Activated CD4-positive, alpha-beta T cell treated with anti-CD3 and anti-CD28 coated beads for 36 hours (primary cell): Measurements from ENCODE around the gene IP6K3. TPM values are rescaled to one million over a fixed set of nuclear protein-coding genes. Genes with fewer than 3 reads are reported as not detected.

Experiments used
- ATAC-seq: fragments of 200-7000 bp; cut with Tn5 transposase; one replicate; pipeline ENCODE4 v1.10.0; 2021; ENCODE audit warnings: mild to moderate bottlenecking, moderate library complexity
- CTCF ChIA-PET: fragments of 350-600 bp; sonication (Branson Sonifier 250); formaldehyde crosslinking; loops from one replicate; lab custom pipeline; 2021; ENCODE audit warnings: antibody characterized with exemption; lab: Charles Lee
- POLR2A ChIA-PET: fragments of 350-600 bp; sonication (Branson Sonifier 250); formaldehyde crosslinking; loops from one replicate; lab custom pipeline; 2021; ENCODE audit warnings: antibody characterized with exemption, inconsistent platforms; lab: Charles Lee
- DNase-seq: peaks from one replicate; pipeline ENCODE4 v3.0.0-alpha.2; 2020
- H3K27ac Mint-ChIP-seq: one replicate; pipeline ENCODE4 v1.8.0; 2021; ENCODE audit warnings: mixed read lengths
- H3K27me3 Mint-ChIP-seq: one replicate; pipeline ENCODE4 v1.8.0; 2021; ENCODE audit warnings: mixed read lengths
- H3K36me3 Mint-ChIP-seq: one replicate; pipeline ENCODE4 v1.8.0; 2021; ENCODE audit warnings: low read depth, mixed read lengths
- H3K4me1 Mint-ChIP-seq: one replicate; pipeline ENCODE4 v1.8.0; 2021; ENCODE audit warnings: mixed read lengths
- H3K4me3 Mint-ChIP-seq: one replicate; pipeline ENCODE4 v1.8.0; 2021; ENCODE audit warnings: mild to moderate bottlenecking, moderate library complexity, mixed read lengths
- H3K9me3 Mint-ChIP-seq: one replicate; pipeline ENCODE4 v1.8.0; 2021; ENCODE audit warnings: low read depth, mixed read lengths
- intact Hi-C, 2 experiments: fragments of 100-400 bp; cut with DNase I in 1 of 2; cut with micrococcal nuclease in 1 of 2; formaldehyde crosslinking; loops; one replicate each; pipeline versions ENCODE4 v1.14.2 to v1.15.1; 2022 to 2024; cut with DNase I, micrococcal nuclease
- total RNA-seq, 2 experiments: library from RNA; stranded (reverse); gene quantifications; one replicate each; pipeline ENCODE4 v1.2.3, GENCODE V29; 2021

The IP6K3 gene
- total RNA-seq, 2 experiments from 2014 or later = not detected

DNA sequence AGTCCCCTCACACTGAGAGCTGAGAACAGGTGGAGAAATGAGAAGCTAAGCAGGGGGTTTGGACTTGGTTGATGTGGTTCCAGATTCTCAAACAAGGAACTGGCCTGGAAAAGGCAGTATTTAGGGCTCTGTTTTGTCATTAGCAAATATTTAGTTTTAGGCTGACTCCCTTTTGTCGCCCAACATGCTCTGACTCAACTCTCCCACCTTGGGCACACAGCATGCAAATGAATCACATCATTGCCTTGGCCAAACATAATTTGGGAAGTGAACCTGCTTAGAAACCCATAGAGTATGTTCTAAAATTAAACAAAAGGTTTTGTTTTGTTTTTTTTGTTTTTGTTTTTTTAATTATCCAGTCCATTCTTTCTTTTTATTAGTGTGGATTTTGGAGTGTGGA lies 25.7 kb downstream of the IP6K3 start:
- Mint-ChIP-seq H3K4me1 (peaks cover 17% of the 10 kb centered on the region), H3K9me3 (no peaks in the 10 kb centered on the region), H3K36me3 (no peaks in the 10 kb centered on the region), H3K27ac (no peak overlapping the region), H3K27me3 (no peaks in the 10 kb centered on the region), H3K4me3 (no peak overlapping the region)
- CTCF ChIA-PET = interaction anchor here (1.2 kb wide), 1 partner anchor 50 kb away, joined by 4 read pairs; no protein-coding TSS in a partner anchor
- no peak for DNase-seq
- intact Hi-C loops = no loop called here
- no peak for ATAC-seq
- POLR2A ChIA-PET = no interaction called here

DNA sequence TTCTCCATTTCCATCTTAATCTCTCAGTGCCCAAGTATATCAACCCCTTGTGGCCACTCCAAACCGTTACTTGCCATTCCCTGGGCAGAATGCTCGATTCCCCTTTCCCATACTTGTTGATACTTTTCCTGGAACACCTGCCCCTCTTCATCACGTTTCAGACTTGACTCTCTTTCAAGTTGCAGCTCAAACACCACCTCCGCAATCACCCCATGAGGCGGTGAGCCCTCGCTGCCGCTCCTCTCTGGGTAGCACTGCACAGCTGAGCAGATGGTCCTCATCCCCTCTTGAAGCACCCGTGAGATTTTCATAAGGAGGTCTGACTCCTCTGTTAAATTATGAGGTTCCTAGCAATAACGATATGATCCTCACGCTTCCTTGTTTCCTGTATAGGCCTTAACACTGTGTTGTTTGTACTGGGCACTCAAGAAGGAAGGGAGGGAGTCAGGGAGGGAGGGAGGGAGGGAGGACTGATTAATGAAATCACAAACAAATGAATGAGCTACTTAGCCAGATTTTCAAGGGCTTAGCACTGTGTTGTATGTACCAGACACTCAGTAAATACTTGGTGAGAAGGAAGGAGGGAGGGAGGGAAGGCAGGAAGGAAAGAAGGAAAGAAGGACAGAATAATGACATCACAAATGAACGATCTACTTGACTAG lies 27.2 kb downstream of the IP6K3 start:
- no peaks in the 10 kb centered on the region for H3K9me3 Mint-ChIP-seq
- ChIA-PET CTCF (interaction anchor here (0.6 to 0.8 kb wide), 2 partner anchors 8 to 19 kb away, joined by 3 read pairs; partner anchors contain the start of gene UQCC2), POLR2A (no interaction called here)
- ATAC-seq = no peak
- no peaks in the 10 kb centered on the region for H3K36me3 Mint-ChIP-seq
- no peak for DNase-seq
- intact Hi-C loops = no loop called here
- no peak overlapping the region for H3K27ac Mint-ChIP-seq
- no peaks in the 10 kb centered on the region for H3K27me3 Mint-ChIP-seq
- no peak overlapping the region for H3K4me3 Mint-ChIP-seq
- H3K4me1 Mint-ChIP-seq = peaks cover 11% of the 10 kb centered on the region

DNA sequence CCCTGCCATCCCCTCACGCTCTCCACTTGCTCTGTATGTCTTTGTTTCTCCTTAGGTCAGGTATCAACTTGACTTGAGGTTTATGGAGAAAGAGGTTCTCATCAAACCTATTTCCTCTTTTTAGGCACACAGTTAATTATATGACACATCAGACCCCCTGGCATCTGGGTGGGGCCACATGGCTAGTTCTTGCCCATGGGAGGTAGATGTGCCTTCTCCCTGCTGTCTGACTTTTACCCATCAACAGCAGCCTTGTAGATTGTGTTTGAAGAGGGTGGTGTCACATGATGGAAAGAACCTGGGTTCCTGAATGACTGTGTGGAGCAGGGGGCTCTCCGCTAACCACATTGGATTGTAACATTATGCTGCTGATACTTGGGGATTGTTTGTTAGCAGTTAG lies 28.0 kb downstream of the IP6K3 start:
- Mint-ChIP-seq H3K27ac (no peak overlapping the region), H3K36me3 (no peaks in the 10 kb centered on the region), H3K27me3 (no peaks in the 10 kb centered on the region), H3K4me1 (peaks cover 3% of the 10 kb centered on the region), H3K4me3 (no peak overlapping the region), H3K9me3 (no peaks in the 10 kb centered on the region)
- ChIA-PET POLR2A (no interaction called here), CTCF (no interaction called here)
- DNase-seq = no peak
- ATAC-seq = peak; percentile 36
- intact Hi-C loops = no loop called here

DNA sequence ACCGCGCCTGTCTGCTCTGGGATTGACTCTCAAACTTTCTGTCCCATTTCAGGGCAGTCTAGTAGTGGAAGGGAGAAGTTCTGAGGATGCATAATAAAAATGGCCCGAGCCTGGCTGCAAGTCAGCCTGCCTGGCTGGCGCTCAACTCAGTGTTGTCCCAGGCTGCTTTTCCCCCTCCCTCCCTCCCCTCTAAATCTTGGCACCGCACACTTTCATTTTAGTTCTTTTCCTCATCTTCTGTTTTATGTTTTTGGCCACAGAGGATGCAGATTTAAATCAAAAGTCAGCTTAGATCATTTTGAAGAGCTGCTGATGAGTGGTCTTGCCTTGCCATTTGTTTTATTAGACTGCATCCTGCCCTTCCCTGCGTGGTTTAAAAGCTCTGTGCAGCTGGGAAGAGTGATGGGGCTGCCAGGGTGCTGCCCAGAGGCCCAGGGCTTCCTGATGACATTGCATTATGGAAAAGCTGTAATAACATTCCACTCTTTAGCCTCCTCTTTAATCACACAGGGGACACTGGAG lies 28.7 kb downstream of the IP6K3 start:
- intact Hi-C loops = no loop called here
- Mint-ChIP-seq H3K27ac (no peak overlapping the region), H3K27me3 (no peaks in the 10 kb centered on the region), H3K4me3 (no peak overlapping the region), H3K4me1 (no peaks in the 10 kb centered on the region), H3K9me3 (no peaks in the 10 kb centered on the region), H3K36me3 (no peaks in the 10 kb centered on the region)
- DNase-seq = no peak
- ATAC-seq = no peak
- POLR2A ChIA-PET = no interaction called here
- CTCF ChIA-PET = no interaction called here

DNA sequence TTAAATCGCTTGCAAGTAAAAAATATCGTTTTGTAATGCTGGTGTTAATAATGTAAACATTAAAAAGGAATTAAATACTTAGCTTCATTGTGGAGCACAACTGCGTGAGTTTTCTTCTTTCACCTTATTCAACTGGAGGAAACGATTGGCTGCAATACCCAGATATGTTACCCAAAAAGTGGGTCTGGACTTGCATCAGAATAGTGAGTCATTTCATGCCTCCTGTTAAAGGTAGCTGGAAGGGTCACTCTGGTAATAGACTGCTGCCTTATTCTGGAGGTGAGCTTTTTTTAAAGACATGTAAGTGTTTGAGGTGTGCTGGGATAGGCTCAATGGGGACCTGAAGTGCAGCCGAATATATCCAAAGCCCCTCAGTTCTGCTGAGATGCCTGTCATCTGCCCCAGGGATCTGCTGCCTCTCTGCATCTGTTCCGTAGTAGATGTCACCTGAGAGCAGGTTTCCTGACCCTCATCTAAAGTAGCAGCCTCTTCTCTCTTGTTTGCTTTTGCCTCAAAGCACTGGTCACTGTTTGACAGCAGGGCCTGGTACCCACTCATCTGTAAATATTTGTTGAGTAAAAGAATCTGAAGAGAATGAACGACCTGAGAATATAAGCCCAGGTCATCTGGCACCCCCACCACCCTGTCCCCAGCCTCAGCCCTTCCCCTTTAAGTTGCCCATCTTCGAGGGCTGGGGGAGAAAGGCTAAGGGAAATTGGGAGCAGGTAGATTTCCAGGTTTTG lies 29.6 kb downstream of the IP6K3 start:
- POLR2A ChIA-PET = no interaction called here
- H3K4me3 Mint-ChIP-seq = no peak overlapping the region
- H3K27me3 Mint-ChIP-seq = no peaks in the 10 kb centered on the region
- H3K36me3 Mint-ChIP-seq = no peaks in the 10 kb centered on the region
- H3K4me1 Mint-ChIP-seq = peaks cover under 1% of the 10 kb centered on the region
- H3K27ac Mint-ChIP-seq = no peak overlapping the region
- no peak for ATAC-seq
- CTCF ChIA-PET = interaction anchor here (0.6 kb wide), 1 partner anchor 54 kb away, joined by 3 read pairs; no protein-coding TSS in a partner anchor
- H3K9me3 Mint-ChIP-seq = no peaks in the 10 kb centered on the region
- intact Hi-C loops = no loop called here
- no peak for DNase-seq

DNA sequence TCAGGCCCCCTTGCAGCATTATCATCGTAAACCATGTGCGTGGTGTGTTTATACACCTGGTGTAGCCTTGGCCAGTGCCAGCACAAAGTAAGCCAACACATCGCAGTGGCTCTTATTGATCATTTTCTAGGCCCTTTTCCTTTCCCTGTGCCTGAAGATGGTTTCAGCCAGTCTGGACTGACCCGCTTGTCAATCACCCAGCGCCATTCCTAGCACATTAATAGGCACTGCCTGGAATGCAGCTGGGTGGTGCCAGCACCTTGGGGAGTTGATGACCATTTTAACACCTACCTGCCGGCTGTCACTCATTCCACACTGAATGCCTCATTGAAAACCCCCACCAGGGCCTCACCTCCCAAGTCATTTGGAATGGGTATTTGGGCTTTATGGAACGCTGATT lies 30.3 kb downstream of the IP6K3 start:
- no peaks in the 10 kb centered on the region for H3K9me3 Mint-ChIP-seq
- H3K4me1 Mint-ChIP-seq = peaks cover 4% of the 10 kb centered on the region
- ATAC-seq (no peak), DNase-seq (no peak)
- ChIA-PET POLR2A (no interaction called here), CTCF (no interaction called here)
- H3K27ac Mint-ChIP-seq = no peak overlapping the region
- H3K4me3 Mint-ChIP-seq = no peak overlapping the region
- intact Hi-C loops = no loop called here
- H3K36me3 Mint-ChIP-seq = no peaks in the 10 kb centered on the region
- H3K27me3 Mint-ChIP-seq = no peaks in the 10 kb centered on the region

DNA sequence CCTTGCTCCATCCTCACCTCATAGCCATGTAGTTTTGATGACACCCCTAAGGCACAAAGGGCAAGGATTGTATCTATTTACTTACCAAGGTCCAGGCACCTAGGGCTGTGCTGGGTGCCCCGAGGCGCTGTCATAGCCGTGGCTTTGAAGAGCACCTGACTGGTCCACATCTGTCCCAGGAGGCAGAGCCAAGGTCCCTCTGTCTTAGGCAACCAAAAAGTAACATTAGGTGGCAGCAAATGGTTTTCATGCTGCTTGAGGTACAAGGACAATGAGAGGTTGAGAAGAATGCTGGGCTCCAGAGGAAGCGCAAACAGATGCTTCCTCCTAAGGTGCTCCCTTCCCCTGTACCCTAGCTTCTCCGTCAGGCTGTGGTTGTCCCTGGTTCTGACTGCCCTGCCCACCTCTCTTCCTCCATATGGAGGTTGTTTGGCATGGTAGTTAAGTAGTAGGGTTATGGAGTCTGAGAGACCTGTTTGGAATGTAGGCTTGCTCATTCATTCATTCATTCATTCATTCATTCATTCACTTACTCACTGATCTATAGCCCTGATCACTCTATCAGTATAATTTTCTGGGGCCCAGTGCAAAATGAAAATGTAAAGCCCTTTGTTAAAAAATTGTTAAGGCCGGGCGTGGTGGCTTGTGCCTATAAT lies 32.2 kb downstream of the IP6K3 start:
- H3K36me3 Mint-ChIP-seq = peaks cover 12% of the 10 kb centered on the region
- ChIA-PET CTCF (interaction anchor here (0.7 kb wide), 1 partner anchor 30 kb away, joined by 3 read pairs; no protein-coding TSS in a partner anchor), POLR2A (interaction anchor here (1.1 kb wide), 1 partner anchor 165 kb away, joined by 3 read pairs; no protein-coding TSS in a partner anchor)
- DNase-seq (no peak), ATAC-seq (no peak)
- intact Hi-C loops = loop anchor here in 1 of 2 experiments (5.0 kb wide), 1 partner anchor 523 kb away; the partner anchor contains the start of gene HMGA1
- no peaks in the 10 kb centered on the region for H3K27me3 Mint-ChIP-seq
- no peak overlapping the region for H3K4me3 Mint-ChIP-seq
- H3K4me1 Mint-ChIP-seq = peaks cover 18% of the 10 kb centered on the region
- H3K27ac Mint-ChIP-seq = no peak overlapping the region
- no peaks in the 10 kb centered on the region for H3K9me3 Mint-ChIP-seq

DNA sequence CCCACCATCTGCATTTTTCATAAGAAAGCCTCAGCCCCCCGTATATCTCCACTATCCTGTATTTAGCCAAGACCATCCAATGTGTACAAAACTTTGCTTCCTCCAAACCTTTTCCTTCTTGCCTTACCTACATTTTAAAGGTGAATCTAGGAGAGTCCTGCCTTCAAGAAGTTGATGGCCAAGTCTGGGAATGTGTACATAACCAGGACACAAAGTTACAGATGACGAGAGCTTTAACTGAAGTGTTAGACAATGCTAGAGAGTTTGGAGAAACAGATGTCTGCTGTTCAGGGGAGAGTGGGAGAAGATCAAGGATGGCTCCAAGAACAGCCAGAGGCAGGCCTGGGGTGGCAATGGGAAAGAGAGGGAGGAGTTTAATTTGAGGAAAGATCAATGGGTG lies 32.9 kb downstream of the IP6K3 start:
- H3K4me3 Mint-ChIP-seq = no peak overlapping the region
- peaks cover 24% of the 10 kb centered on the region for H3K4me1 Mint-ChIP-seq
- ChIA-PET CTCF (interaction anchor here (0.9 to 4.0 kb wide), 3 partner anchors 9 to 314 kb away, joined by 3 to 40 read pairs (median 4); no protein-coding TSS in a partner anchor), POLR2A (interaction anchor here (1.1 kb wide), 1 partner anchor 165 kb away, joined by 3 read pairs; no protein-coding TSS in a partner anchor)
- ATAC-seq = no peak
- DNase-seq = no peak
- no peak overlapping the region for H3K27ac Mint-ChIP-seq
- no peaks in the 10 kb centered on the region for H3K9me3 Mint-ChIP-seq
- H3K27me3 Mint-ChIP-seq = no peaks in the 10 kb centered on the region
- peaks cover 17% of the 10 kb centered on the region for H3K36me3 Mint-ChIP-seq
- intact Hi-C loops = loop anchor here in 1 of 2 experiments (5.0 kb wide), 1 partner anchor 524 kb away; the partner anchor contains the start of gene HMGA1

DNA sequence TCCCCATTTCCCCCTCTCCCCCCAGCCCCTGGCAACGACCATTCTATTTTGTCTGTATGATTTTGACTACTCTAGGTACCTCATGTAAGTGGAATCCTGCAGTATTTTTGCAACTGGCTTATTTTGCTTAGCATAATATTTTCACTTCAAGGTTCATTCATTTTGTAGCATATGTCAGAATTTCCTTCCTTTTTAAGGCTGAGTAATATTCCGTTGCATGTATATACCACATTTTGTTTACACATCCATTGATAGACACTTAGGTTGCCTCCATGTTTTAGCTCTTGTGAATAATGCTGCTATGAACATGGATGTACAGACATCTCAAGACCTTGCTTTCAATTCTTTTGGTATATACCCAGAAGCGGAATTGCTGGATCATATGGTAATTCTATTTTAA lies 33.8 kb downstream of the IP6K3 start:
- POLR2A ChIA-PET = interaction anchor here (0.7 kb wide), 1 partner anchor 527 kb away, joined by 3 read pairs; no protein-coding TSS in a partner anchor
- no peak overlapping the region for H3K27ac Mint-ChIP-seq
- intact Hi-C loops = loop anchor here in 1 of 2 experiments (5.0 kb wide), 1 partner anchor 524 kb away; the partner anchor contains the start of gene HMGA1
- no peak for DNase-seq
- CTCF ChIA-PET = interaction anchor here (0.6 to 4.0 kb wide), 5 partner anchors 10 to 315 kb away, joined by 3 to 40 read pairs (median 3); no protein-coding TSS in a partner anchor
- no peaks in the 10 kb centered on the region for H3K27me3 Mint-ChIP-seq
- H3K9me3 Mint-ChIP-seq = no peaks in the 10 kb centered on the region
- no peak for ATAC-seq
- H3K4me1 Mint-ChIP-seq = peaks cover 28% of the 10 kb centered on the region
- peaks cover 25% of the 10 kb centered on the region for H3K36me3 Mint-ChIP-seq
- H3K4me3 Mint-ChIP-seq = no peak overlapping the region

DNA sequence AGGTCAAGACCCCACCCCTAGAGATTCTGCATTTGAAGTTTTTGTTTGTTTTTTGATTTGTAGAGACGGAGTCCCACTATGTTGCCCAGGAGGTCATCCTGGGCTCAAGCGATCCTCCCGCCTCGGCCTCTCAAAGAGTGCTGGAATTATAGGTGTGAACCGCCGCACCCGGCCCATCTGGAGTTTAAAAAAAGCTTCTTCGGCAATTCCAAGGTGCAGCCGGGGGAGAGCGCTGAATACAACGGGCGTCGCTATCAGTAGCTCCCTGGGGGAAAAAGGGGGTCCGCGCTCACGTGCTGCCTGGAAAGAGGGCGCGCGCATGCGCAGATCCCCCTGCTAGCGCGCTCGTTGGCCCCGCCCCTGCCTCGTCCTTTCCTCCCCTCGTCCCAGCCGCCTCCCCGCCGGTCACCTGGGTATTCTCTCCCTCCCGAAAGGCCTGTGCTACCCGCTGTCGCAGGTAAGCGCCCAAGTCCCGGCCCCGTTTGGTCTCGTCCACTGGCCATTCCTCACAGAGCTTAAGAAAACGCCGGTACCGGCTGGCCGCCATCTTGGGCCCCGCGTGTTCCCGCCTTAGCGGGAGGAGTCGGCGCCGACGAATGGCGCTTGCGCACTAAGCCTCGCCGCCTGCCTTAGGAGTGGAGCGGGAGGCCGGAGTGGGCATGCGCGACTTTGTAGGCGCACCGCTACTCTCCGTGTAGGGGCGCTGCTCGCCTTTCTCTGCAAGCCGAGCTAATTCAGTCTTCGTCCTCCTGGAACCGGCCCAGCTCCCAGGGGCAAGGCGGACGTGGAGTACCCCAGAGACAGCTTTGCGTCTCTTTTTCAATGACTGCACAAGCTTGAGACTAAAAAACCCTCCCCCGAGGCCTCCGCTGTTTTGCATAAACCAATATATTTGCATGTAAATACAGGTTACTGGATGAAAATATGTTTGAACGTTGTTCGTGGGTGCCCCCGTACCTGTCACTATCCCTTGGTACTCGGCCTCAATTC lies 35.3 kb downstream of the IP6K3 start, which contains the start of gene UQCC2:
Gene UQCC2 (minus strand): TSS at position 561 of the 990 bp plus-strand sequence. CDS start 14 bp downstream, at position 547.
- ChIA-PET CTCF (interaction anchor here (0.5 to 4.0 kb wide), 31 partner anchors 8 to 452 kb away, joined by 3 to 40 read pairs (median 3); partner anchors contain the start of genes BAK1 and ZBTB9), POLR2A (interaction anchor here (0.7 to 1.5 kb wide), 6 partner anchors 11 to 1760 kb away, joined by 3 to 5 read pairs (median 3); no protein-coding TSS in a partner anchor)
- Mint-ChIP-seq H3K4me1 (peaks cover 34% of the 10 kb centered on the region), H3K4me3 (peak within 1 kb of the TSS; percentile 90), H3K27ac (peak within 1 kb of the TSS; percentile 96), H3K27me3 (no peaks in the 10 kb centered on the region), H3K36me3 (peaks cover 32% of the 10 kb centered on the region), H3K9me3 (no peaks in the 10 kb centered on the region)
- intact Hi-C loops = loop anchor here (1.0 to 5.0 kb wide), 11 partner anchors 33 to 526 kb away; partner anchors contain the start of genes CUTA (in 1 of the 2), HMGA1 (in 1 of the 2), LEMD2 (in 1 of the 2) and RXRB (in 1 of the 2)
- ATAC-seq = peak; percentile 99
- peak; percentile 99 for DNase-seq
